Astrocyte (in vitro differentiated cells and primary cell): ENCODE data around the gene IER5L. TPM values are rescaled to one million over a fixed set of nuclear protein-coding genes. Genes with fewer than 3 reads are reported as not detected.
A peak's percentile ranks its signal among the peaks of the same experiment; 100 is the strongest.

Source experiments
- DNase-seq: peaks from one replicate; pipeline ENCODE4 v3.0.0-alpha.2; 2010; ENCODE audit warnings: low read depth
- FAIRE-seq: peaks from 2 replicates; lab custom pipeline; 2011; peaks lifted over from hg19 to GRCh38; lab: Jason Lieb, UNC
- H2AFZ ChIP-seq: 2 replicates; pipeline ENCODE4 v1.6.0; 2012; ENCODE audit warnings: low read depth, low read length, inconsistent platforms
- H3K27ac ChIP-seq: 2 replicates; pipeline ENCODE4 v1.5.1; 2011; ENCODE audit warnings: low read depth, low read length, inconsistent platforms
- H3K27me3 ChIP-seq: 2 replicates; pipeline ENCODE4 v1.6.0; 2011; ENCODE audit warnings: low read length, inconsistent platforms; ENCODE audit not compliant: insufficient read depth
- H3K36me3 ChIP-seq: 2 replicates; pipeline ENCODE4 v1.5.1; 2011; ENCODE audit warnings: low read length, inconsistent platforms; ENCODE audit not compliant: insufficient read depth
- H3K4me1 ChIP-seq: 2 replicates; pipeline ENCODE4 v1.5.1; 2011; ENCODE audit warnings: low read length, inconsistent platforms; ENCODE audit not compliant: insufficient read depth
- H3K4me2 ChIP-seq: 2 replicates; pipeline ENCODE4 v1.6.0; 2012; ENCODE audit warnings: low read length, inconsistent platforms
- H3K4me3 ChIP-seq: 2 replicates; pipeline ENCODE4 v1.5.1; 2011; ENCODE audit warnings: low read depth, mild to moderate bottlenecking, low read length, inconsistent platforms; ENCODE audit not compliant: insufficient read depth
- H3K79me2 ChIP-seq: 2 replicates; pipeline ENCODE4 v1.6.0; 2012; ENCODE audit warnings: mild to moderate bottlenecking, low read length, inconsistent platforms; ENCODE audit not compliant: insufficient read depth
- H3K9ac ChIP-seq: 2 replicates; pipeline ENCODE4 v1.6.0; 2012; ENCODE audit warnings: mild to moderate bottlenecking, low read length, inconsistent platforms
- H3K9me3 ChIP-seq: 2 replicates; pipeline ENCODE4 v1.5.1; 2012; ENCODE audit warnings: low read depth, mild to moderate bottlenecking, low read length, inconsistent platforms; ENCODE audit not compliant: insufficient read depth
- H4K20me1 ChIP-seq: 2 replicates; pipeline ENCODE4 v1.6.0; 2012; ENCODE audit warnings: low read length, inconsistent platforms; ENCODE audit not compliant: insufficient read depth
- H3K27ac Mint-ChIP-seq: one replicate; pipeline ENCODE4 v1.8.0; 2021; ENCODE audit warnings: mild to moderate bottlenecking, mixed read lengths; ENCODE audit not compliant: unreplicated experiment
- H3K27me3 Mint-ChIP-seq: one replicate; pipeline ENCODE4 v1.8.0; 2021; ENCODE audit warnings: low read depth, mixed read lengths; ENCODE audit not compliant: unreplicated experiment
- H3K36me3 Mint-ChIP-seq: one replicate; pipeline ENCODE4 v1.8.0; 2021; ENCODE audit warnings: low read depth, mixed read lengths; ENCODE audit not compliant: unreplicated experiment
- H3K4me1 Mint-ChIP-seq: one replicate; pipeline ENCODE4 v1.8.0; 2021; ENCODE audit warnings: low read depth, mixed read lengths; ENCODE audit not compliant: unreplicated experiment
- H3K4me3 Mint-ChIP-seq: one replicate; pipeline ENCODE4 v1.8.0; 2021; ENCODE audit warnings: mild to moderate bottlenecking, moderate library complexity, mixed read lengths; ENCODE audit not compliant: unreplicated experiment
- H3K9me3 Mint-ChIP-seq: one replicate; pipeline ENCODE4 v1.8.0; 2021; ENCODE audit warnings: mild to moderate bottlenecking, mixed read lengths; ENCODE audit not compliant: unreplicated experiment
- CTCF ChIP-seq: IDR thresholded peaks from 2 replicates; pipeline ENCODE4 v1.5.1; 2011; ENCODE audit warnings: low read depth, mild to moderate bottlenecking, inconsistent platforms, low read length, moderate library complexity; ENCODE audit not compliant: insufficient read depth
- EZH2 ChIP-seq: IDR thresholded peaks from 2 replicates; pipeline ENCODE4 v1.6.1; 2012; ENCODE audit warnings: mild to moderate bottlenecking, low read length, inconsistent platforms; ENCODE audit not compliant: insufficient read depth
- total RNA-seq: library from RNA; stranded (reverse); gene quantifications from 2 replicates; pipeline ENCODE4 v1.2.1, GENCODE V29; 2021

The IER5L gene
- total RNA-seq, 1 donor from 2014 or later: 47.0 TPM

GRCh38 chr9:129160712-129161533 lies 17.1 kb downstream of the IER5L start:
- FAIRE-seq (no peak), DNase-seq (peak; percentile 68)
- Histone ChIP-seq H3K4me3 (no peak overlapping the region), H3K4me1 (no peaks in the 10 kb centered on the region), H3K79me2 (no peaks in the 10 kb centered on the region), H2AFZ (no peak overlapping the region), H3K9ac (no peak overlapping the region), H3K27ac (no peak overlapping the region), H3K27me3 (no peaks in the 10 kb centered on the region), H4K20me1 (no peaks in the 10 kb centered on the region), H3K36me3 (no peaks in the 10 kb centered on the region), H3K4me2 (no peak overlapping the region), H3K9me3 (peaks cover 3% of the 10 kb centered on the region)
- Mint-ChIP-seq H3K27me3 (no peaks in the 10 kb centered on the region), H3K36me3 (peaks cover 19% of the 10 kb centered on the region), H3K9me3 (peaks cover 12% of the 10 kb centered on the region), H3K4me1 (peaks cover 7% of the 10 kb centered on the region), H3K4me3 (no peak overlapping the region), H3K27ac (peak overlapping the region; percentile 23)
- no peak for TF ChIP-seq EZH2
- TF ChIP-seq CTCF: no peak

DNA sequence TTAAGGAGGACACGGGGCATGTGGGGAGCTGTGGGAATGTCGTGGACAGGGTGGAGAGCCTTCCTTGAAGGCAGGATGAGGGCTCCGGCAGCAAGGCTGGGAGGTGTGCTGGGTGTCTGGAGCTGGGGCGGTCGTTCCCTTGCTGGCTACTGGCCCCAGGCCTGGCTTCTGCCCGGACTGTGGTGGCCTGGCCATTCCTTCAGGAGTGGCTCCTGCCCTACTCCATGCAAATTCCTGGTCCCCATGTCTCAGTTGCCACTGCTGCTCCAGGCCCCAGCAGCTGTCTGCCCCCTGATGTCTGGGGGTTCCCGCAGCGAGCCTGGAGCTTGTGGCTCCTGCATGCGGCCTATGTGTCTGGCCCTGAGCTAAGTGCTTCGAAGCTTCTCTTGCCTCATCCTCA lies 21.9 kb downstream of the IER5L start:
- FAIRE-seq (no peak), DNase-seq (no peak)
- H3K9me3 Mint-ChIP-seq: peaks cover 3% of the 10 kb centered on the region
- peaks cover under 1% of the 10 kb centered on the region for H3K9me3 ChIP-seq
- no peak overlapping the region for H3K27ac Mint-ChIP-seq
- no peak overlapping the region for H3K4me3 Mint-ChIP-seq
- no peak overlapping the region for H3K9ac ChIP-seq
- H3K36me3 Mint-ChIP-seq: peaks cover 16% of the 10 kb centered on the region
- no peak overlapping the region for H3K27ac ChIP-seq
- no peaks in the 10 kb centered on the region for H3K4me1 ChIP-seq
- H3K27me3 ChIP-seq: no peaks in the 10 kb centered on the region
- TF ChIP-seq EZH2 (no peak), CTCF (no peak)
- no peaks in the 10 kb centered on the region for H3K27me3 Mint-ChIP-seq
- no peak overlapping the region for H2AFZ ChIP-seq
- H3K4me2 ChIP-seq: no peak overlapping the region
- no peaks in the 10 kb centered on the region for H3K79me2 ChIP-seq
- peaks cover 3% of the 10 kb centered on the region for H3K4me1 Mint-ChIP-seq
- no peak overlapping the region for H3K4me3 ChIP-seq
- no peaks in the 10 kb centered on the region for H3K36me3 ChIP-seq
- H4K20me1 ChIP-seq: no peaks in the 10 kb centered on the region

DNA sequence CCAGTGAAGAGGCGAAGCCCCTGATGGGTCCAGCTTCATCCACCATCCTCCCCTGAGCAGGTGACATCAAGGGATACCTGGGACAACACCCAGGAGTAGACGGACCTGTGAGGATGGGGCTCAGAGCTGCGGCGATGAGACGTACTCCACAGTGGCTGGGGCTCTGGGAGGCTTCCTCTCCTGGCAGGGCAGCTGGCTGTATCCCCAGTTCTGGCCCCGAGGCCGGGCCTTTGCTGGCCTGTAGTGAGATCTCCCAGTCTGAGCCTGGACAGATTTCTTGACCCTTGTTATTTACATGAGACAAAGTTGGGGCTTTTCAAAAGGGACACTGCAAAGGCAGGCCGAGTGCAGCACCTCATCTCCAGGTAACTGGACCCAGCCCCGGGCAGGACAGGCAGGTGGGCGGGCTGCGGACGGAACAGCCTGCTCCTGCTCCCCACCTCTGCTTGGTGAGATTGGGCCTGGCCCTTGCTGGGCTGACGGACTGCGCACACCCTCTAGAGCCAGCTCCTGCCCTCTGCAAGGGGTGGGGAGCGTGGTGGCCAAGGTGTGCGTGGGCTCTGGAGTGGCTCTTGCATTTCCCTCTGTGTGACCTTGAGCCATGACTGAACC lies 23.1 kb downstream of the IER5L start:
- Histone ChIP-seq H3K9me3 (no peaks in the 10 kb centered on the region), H3K4me3 (no peak overlapping the region), H3K27me3 (no peaks in the 10 kb centered on the region), H3K36me3 (no peaks in the 10 kb centered on the region), H3K27ac (no peak overlapping the region), H4K20me1 (no peaks in the 10 kb centered on the region), H3K4me2 (no peak overlapping the region), H2AFZ (no peak overlapping the region), H3K79me2 (no peaks in the 10 kb centered on the region), H3K9ac (no peak overlapping the region), H3K4me1 (no peaks in the 10 kb centered on the region)
- H3K4me3 Mint-ChIP-seq: no peak overlapping the region
- peaks cover 4% of the 10 kb centered on the region for H3K4me1 Mint-ChIP-seq
- H3K9me3 Mint-ChIP-seq: no peaks in the 10 kb centered on the region
- no peak for FAIRE-seq
- peaks cover 14% of the 10 kb centered on the region for H3K36me3 Mint-ChIP-seq
- DNase-seq: no peak
- H3K27me3 Mint-ChIP-seq: no peaks in the 10 kb centered on the region
- H3K27ac Mint-ChIP-seq: no peak overlapping the region
- TF ChIP-seq CTCF (no peak), EZH2 (no peak)
